22Rv1 (cell line): Measurements from ENCODE around the gene CRADD.
"Not testable (repeated sequence)": the region's sequence is repeated elsewhere in the genome, so short reads cannot be mapped to it uniquely, and the experiment has no call there.

ENCODE experiments used
- H3K27ac ChIP-seq: fragments of 450-650 bp; 2 replicates; pipeline ENCODE4 v1.5.1; 2017
- CTCF ChIP-seq: fragments of 450-650 bp; IDR thresholded peaks from 2 replicates; pipeline ENCODE4 v1.5.1; 2017; ENCODE audit warnings: mild to moderate bottlenecking
- ZFX ChIP-seq: fragments of 450-650 bp; IDR thresholded peaks from 2 replicates; pipeline ENCODE4 v1.6.1; 2017; ENCODE audit warnings: antibody characterized with exemption, borderline replicate concordance

Gene CRADD

GRCh38 chr12:93793007-93793406 lies 115.8 kb downstream of the CRADD start:
- no peak for TF ChIP-seq ZFX
- TF ChIP-seq CTCF = no peak

GRCh38 chr12:93793983-93794382 lies 116.8 kb downstream of the CRADD start:
- TF ChIP-seq ZFX (no peak), CTCF (no peak)
- H3K27ac ChIP-seq = no peak overlapping the region

More at GRCh38 chr12:93793007-93793406, 115.8 kb downstream of the CRADD start:
- H3K27ac ChIP-seq = no peak overlapping the region

- H3K27ac ChIP-seq = no peak overlapping the region
- TF ChIP-seq ZFX = no peak
- no peak for TF ChIP-seq CTCF
These were observed 117.6 kb downstream of the CRADD start for GRCh38 chr12:93794738-93795137.

- no peak for TF ChIP-seq ZFX
- no peak for TF ChIP-seq CTCF
- no peak overlapping the region for H3K27ac ChIP-seq
These were observed 118.2 kb downstream of the CRADD start for GRCh38 chr12:93795352-93795751.

GRCh38 chr12:93796729-93797128 lies 119.6 kb downstream of the CRADD start:
- TF ChIP-seq ZFX = no peak
- no peak for TF ChIP-seq CTCF

GRCh38 chr12:93798279-93799151 lies 121.3 kb downstream of the CRADD start:
- TF ChIP-seq CTCF (no peak), ZFX (no peak)
- no peak overlapping the region for H3K27ac ChIP-seq

More at GRCh38 chr12:93796729-93797128, 119.6 kb downstream of the CRADD start:
- H3K27ac ChIP-seq = no peak overlapping the region

GRCh38 chr12:93801666-93802065 lies 124.5 kb downstream of the CRADD start:
- not testable (repeated sequence) for H3K27ac ChIP-seq
